ENCODE data around the gene RSPH1.

Gene RSPH1

GRCh38 chr21:42522271-42522670 lies 26.2 kb upstream of the RSPH1 start:
- no peak for DNase-seq (ENCODE audit: low read depth)
- no peak overlapping the region for H3K4me3 ChIP-seq (ENCODE audit: low read length)
- TF ChIP-seq CTCF (IDR thresholded peaks at IDR 0.05; ENCODE audit: insufficient read depth, low read depth, low read length, missing control alignments), result no peak

GRCh38 chr21:42521805-42522204 lies 25.8 kb upstream of the RSPH1 start:
- TF ChIP-seq CTCF (IDR thresholded peaks at IDR 0.05; ENCODE audit: insufficient read depth, low read depth, low read length, missing control alignments), result no peak
- no peak for DNase-seq (ENCODE audit: low read depth)
- no peak overlapping the region for H3K4me3 ChIP-seq (ENCODE audit: low read length)

- DNase-seq (ENCODE audit: low read depth), result no peak
- no peak overlapping the region for H3K4me3 ChIP-seq (ENCODE audit: low read length)
- TF ChIP-seq CTCF (IDR thresholded peaks at IDR 0.05; ENCODE audit: insufficient read depth, low read depth, low read length, missing control alignments), result no peak
Measured at GRCh38 chr21:42521384-42521783, 25.4 kb upstream of the RSPH1 start.

- TF ChIP-seq CTCF (IDR thresholded peaks at IDR 0.05; ENCODE audit: insufficient read depth, low read depth, low read length, missing control alignments), result peak; percentile 12
- no peak overlapping the region for H3K4me3 ChIP-seq (ENCODE audit: low read length)
- DNase-seq (ENCODE audit: low read depth), result no peak
Measured at GRCh38 chr21:42520628-42521253, 24.7 kb upstream of the RSPH1 start.

GRCh38 chr21:42518626-42519025 lies 22.6 kb upstream of the RSPH1 start:
- no peak for DNase-seq (ENCODE audit: low read depth)
- no peak for TF ChIP-seq CTCF (IDR thresholded peaks at IDR 0.05; ENCODE audit: insufficient read depth, low read depth, low read length, missing control alignments)
- H3K4me3 ChIP-seq (ENCODE audit: low read length), result no peak overlapping the region

- H3K4me3 ChIP-seq (ENCODE audit: low read length), result no peak overlapping the region
- TF ChIP-seq CTCF (IDR thresholded peaks at IDR 0.05; ENCODE audit: insufficient read depth, low read depth, low read length, missing control alignments), result no peak
- peak; percentile 50 for DNase-seq (ENCODE audit: low read depth)
Measured at GRCh38 chr21:42518215-42518614, 22.2 kb upstream of the RSPH1 start.

Data from epithelial cell of esophagus (primary cell).